ENCODE data around the gene AFDN.

Gene AFDN, protein sequence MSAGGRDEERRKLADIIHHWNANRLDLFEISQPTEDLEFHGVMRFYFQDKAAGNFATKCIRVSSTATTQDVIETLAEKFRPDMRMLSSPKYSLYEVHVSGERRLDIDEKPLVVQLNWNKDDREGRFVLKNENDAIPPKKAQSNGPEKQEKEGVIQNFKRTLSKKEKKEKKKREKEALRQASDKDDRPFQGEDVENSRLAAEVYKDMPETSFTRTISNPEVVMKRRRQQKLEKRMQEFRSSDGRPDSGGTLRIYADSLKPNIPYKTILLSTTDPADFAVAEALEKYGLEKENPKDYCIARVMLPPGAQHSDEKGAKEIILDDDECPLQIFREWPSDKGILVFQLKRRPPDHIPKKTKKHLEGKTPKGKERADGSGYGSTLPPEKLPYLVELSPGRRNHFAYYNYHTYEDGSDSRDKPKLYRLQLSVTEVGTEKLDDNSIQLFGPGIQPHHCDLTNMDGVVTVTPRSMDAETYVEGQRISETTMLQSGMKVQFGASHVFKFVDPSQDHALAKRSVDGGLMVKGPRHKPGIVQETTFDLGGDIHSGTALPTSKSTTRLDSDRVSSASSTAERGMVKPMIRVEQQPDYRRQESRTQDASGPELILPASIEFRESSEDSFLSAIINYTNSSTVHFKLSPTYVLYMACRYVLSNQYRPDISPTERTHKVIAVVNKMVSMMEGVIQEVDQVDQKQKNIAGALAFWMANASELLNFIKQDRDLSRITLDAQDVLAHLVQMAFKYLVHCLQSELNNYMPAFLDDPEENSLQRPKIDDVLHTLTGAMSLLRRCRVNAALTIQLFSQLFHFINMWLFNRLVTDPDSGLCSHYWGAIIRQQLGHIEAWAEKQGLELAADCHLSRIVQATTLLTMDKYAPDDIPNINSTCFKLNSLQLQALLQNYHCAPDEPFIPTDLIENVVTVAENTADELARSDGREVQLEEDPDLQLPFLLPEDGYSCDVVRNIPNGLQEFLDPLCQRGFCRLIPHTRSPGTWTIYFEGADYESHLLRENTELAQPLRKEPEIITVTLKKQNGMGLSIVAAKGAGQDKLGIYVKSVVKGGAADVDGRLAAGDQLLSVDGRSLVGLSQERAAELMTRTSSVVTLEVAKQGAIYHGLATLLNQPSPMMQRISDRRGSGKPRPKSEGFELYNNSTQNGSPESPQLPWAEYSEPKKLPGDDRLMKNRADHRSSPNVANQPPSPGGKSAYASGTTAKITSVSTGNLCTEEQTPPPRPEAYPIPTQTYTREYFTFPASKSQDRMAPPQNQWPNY (N-terminal part only)

DNA sequence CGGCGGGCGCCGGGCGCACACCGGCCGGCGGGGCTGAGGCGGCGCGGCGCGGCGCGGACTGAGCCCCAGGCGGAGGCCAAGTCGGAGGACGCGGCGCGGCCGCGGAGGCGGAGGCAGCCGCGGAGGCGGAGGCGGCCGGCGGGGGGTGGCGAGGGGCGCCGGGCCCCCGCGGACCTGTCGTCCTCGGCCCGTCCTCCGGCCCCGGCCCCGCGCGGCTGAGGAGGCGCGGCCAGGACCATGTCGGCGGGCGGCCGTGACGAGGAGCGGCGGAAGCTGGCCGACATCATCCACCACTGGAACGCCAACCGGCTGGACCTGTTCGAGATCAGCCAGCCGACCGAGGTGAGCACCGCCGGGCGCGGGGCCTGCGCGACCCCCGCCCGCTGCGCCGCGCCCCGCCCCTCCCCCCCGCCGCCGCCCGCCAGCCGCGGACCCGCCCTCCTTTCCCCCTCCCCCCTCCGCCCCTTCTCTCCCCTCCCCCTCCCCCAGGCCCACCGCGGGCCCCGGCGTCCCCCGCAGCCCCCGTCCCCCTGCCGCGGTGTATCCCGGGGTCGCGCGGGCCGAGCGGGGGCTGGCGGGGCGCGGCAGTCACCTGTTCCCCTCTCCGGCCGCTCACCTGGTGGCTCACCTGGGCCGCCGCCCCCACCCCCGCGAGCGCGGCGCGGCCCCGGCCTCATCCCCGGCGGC, at the start of gene AFDN:
Gene AFDN (plus strand): TSS at position 16 of the 687 bp plus-strand sequence. CDS start 222 bp downstream, at position 238.
- DNase-seq (ENCODE audit: low read depth): no peak

GRCh38 chr6:167778497-167779128, 48.1 kb upstream of the AFDN start:
- no peak for DNase-seq (ENCODE audit: low read depth)

DNA sequence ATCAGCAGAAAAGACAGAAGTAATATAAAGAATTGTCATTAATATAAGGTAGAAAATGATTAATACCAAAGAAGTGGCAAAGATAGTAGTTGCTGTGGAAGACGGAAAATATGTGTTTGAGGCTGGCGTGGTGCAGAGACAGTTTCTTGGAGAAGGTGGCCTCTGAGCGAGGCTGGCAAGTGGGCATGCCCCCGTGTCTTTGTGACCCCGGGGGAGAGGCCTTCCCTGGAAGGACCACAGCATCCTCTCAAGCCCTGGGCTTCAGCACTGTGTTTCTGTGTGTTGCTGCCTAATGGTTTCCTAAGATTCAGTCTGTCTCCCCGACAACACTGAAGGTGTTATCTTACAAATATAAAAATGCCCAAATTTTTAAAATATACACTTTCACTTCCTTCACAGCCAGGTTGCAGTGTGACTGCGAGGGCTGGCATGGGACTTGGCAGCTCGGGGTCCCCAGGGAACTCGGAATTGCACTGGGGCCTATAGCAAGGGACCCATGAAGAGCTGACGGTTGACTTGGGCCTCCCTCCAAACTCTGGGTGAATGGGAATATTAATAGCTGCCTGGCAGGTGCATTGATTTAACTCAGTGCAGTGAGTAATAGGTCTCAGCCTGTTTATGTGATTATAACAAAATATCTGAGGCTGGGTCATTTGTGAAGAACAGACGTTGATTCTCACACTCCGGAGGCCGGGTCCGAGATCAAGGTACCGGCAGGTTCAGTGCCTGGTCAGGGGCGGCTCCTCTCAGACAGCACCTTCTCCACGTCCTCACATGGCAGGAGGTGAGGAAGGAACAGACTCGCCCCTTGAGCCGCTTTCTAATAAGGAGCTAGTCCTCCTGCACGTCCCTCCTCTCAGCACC, 47.4 kb upstream of the AFDN start:
- no peak for DNase-seq (ENCODE audit: low read depth)

DNA sequence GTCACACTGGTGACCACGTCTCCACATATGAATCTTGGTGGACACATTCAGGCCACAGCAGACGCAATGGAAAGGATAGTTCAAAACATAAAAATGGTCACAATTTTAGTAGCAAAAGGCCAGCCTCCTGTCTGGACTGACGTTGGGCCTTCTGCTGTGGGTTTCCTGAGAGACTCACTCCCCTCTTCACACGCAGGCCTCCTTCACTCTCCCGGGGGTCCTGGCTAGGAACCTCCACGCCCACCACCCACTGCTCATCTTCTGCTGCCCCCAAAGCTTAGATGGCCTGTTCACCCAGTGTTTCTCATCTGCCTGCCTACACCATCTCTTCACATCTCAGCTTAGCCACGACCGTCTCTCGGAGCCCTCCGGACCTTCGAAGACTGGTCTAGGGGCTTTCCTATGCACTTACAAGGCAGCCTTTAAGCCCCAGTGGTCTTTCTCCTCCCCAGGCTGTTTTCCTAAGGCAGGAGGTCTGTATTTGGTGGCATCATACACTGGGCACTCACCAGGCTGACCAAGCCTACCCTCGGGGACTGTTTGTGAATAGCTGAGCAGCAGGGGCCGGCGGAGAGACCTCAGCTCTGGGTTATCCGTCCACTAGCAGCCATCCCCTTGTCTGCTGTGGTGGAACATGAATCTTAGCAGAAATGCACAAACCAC, 46.6 kb upstream of the AFDN start:
- DNase-seq (ENCODE audit: low read depth): no peak

DNA sequence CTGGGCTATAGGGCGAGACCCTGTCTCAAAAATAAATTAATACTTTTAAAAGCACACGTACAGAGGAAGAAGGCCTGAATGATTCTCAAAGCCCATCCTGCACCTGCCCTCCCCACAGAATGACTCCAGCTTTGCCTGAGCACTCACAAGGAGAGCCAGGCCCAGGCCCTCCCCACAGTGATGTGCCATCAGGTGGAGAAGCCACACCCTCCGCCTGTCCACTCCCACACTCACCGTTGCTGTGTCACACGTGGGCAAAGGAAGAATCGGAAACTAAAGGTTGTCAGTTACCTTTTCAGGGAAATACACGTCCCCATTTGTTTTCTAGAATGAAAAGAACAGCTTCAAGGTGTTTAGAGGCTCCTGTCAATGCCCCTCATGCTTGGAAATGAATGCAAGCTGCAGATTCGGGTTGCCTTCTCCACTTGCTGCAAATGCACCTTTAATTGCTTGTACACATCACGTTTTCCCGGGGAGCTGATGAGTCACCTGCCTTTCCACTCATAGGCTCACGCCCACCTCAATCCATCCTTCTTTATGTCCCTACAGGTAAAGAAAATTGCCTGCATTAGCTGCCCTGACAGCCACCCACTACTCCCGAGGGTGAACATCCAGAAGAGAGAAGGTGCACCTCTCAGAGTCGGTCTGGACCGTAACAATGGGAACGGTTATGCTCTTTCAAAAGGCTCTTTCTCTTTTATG, 45.5 kb upstream of the AFDN start:
- no peak for DNase-seq (ENCODE audit: low read depth)

DNA sequence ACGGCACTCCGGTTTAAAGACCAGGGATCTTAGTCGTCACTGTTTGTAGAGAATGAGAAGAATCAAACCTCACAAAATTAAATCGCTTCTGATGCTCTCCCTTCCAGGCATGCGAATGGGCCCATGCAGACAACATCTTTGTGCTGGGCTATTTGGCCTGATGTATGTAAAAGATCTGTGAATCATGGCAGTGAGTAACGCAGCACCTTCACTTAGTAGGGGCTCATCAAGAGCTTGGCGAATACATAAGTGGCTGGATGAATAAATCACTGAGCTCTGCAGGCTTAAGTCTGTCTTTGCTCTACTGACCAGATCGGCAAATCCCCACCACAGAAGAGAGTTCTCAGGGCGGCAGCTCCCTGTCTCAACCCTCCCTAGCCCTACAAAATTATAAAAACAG, 44.8 kb upstream of the AFDN start:
- DNase-seq (ENCODE audit: low read depth): no peak

- peak; percentile 2 for DNase-seq (ENCODE audit: low read depth)
Observed at GRCh38 chr6:167782698-167783517, 43.8 kb upstream of the AFDN start.

DNA sequence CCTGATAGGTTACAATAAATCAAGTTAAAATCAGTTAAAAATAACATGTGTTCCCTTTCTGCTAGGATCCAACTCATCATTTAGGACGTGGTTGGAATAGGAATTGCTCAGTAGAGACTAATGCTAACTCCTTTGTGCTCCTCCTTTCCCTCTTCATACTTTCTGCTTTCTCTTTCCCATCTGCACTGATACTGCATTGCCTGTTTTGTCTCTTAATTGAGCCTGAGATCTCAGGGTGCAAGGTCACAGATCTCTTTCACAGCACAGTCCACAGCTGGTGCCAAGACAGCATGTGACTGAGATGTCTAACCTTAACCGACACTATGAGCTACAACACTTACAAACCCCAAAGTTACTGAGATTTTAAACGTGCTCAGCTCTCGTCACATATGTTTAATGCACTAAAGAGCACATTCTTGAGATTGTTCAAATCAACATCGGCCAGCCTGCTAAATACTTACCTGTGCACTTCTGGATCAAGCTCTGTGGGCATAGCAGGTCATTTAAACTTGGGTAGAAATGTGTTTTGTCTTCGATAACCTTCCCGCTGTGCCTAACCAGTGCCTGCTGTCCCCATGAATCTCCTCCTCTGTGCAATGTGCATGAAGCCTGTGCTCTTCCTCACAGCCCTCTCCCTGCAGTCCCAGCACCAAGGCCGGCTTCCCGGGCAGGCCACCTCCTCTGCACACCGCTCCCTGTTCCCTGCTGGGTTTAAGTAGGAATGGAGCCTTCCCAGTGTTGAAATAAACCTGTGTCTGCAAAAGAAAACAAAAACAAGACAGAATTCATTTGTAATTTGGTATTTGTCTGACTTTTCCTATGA, 39.6 kb upstream of the AFDN start:
- no peak for DNase-seq (ENCODE audit: low read depth)

- DNase-seq (ENCODE audit: low read depth): no peak
Observed at GRCh38 chr6:167787896-167788562, 38.7 kb upstream of the AFDN start.

DNA sequence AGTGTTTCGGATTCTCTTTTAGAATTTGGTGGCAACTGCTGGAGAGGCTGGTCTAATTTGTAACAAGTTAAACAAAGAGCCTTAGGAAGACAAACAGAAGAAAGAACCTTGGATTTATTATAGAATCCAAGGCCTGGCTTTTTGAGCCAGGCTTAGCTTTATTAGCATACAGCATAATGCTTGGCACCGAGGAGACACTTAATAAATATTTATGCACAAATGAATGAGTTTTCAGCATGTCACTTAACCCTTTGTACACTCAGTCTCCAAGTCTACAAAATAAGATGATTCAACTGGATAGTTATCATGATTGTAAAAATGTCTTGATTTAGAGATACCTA, 38.2 kb upstream of the AFDN start:
- DNase-seq (ENCODE audit: low read depth): no peak

GRCh38 chr6:167789358-167789757, 37.4 kb upstream of the AFDN start:
- no peak for DNase-seq (ENCODE audit: low read depth)

DNA sequence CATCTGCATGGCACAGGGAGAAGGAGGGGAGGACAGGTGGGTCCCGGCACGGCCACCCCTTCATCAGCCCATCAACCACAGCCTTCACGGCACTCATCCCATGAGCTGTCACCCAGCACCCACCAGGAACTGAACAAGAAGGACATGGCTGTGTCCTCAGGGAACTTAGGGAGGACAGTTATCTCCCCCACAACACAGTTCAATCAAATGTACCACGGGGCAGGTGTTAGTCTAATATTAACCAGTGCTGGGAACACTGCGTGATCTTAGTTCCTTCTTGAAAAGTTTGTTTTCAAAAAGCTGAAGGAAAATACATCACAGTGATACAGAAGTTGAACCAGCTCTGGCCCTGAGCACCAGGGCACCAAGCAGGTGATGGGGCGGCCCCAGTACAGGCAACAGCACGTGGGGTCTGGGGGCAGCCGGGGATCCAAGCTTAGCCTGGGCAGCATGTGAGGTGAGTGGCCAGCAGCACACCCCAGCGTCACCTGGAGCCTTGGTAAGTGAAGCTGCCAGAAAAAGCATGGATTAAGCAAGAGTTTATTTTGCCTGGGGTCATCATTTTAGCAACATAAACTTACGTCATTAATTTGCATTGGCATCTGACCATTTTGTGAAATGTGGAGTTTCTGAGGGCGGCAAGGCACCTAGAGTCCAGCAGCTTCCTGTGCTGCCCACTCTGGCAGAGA, 35.5 kb upstream of the AFDN start:
- no peak for DNase-seq (ENCODE audit: low read depth)

DNA sequence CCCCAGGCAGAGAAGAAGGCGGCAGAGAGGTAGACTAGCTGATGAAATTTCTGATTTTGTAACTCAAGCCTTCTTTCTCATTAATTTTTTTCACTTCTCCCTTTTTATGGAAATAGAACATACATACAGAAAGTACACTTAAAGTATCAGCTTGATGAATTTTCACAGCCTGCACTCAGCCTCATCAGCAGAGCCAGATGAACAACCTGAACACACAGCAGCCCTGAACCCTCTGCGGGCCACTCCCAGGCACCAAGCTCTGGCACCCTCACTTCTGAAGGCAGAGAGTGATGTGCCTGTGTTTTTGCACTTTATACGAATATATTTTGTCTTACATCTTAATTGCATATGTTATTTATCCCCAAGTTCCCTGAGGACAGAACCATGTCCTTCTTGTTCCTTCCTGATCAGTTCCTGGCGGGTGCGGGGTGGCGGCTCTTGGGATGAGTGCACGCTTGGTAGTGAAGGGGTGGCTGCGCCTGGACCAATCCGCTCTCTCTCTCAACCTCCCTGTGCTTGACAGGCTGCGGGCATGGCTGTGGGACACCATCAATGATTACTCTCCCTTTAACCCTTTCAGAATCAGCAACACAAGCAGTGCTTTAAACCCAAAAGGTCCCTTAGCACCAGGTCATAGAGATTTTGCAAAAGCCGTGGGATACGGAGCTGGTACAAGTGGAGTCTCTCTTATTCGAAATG, 34.8 kb upstream of the AFDN start:
- no peak for DNase-seq (ENCODE audit: low read depth)

GRCh38 chr6:167793421-167793820, 33.3 kb upstream of the AFDN start:
- no peak for DNase-seq (ENCODE audit: low read depth)
